Tibial nerve (tissue), 3 donors: ENCODE results near the gene ZNF512.

ENCODE experiments used
- EP300 ChIP-seq, 2 donors: sonication (generic); formaldehyde crosslinking; IDR thresholded peaks; one replicate each; pipeline ENCODE4 v1.6.1; 2017; ENCODE audit warnings: antibody characterized with exemption in 2 of 2, mild to moderate bottlenecking in 1 of 2
- POLR2A ChIP-seq, 2 donors: fragments of 450-650 bp; IDR thresholded peaks; one replicate each; pipeline ENCODE4 v1.6.1; 2017; ENCODE audit warnings: antibody characterized with exemption in 2 of 2, mild to moderate bottlenecking in 2 of 2, moderate library complexity in 2 of 2

GRCh38 chr2:27587025-27587424, 4.2 kb downstream of the ZNF512 start:
- TF ChIP-seq EP300 (IDR thresholded peaks at IDR 0.05) (no peak), POLR2A (IDR thresholded peaks at IDR 0.05) (no peak)
